Glutamatergic neuron (in vitro differentiated cells): Measurements from ENCODE around the gene ITGB4. TPM values are rescaled to one million over a fixed set of nuclear protein-coding genes. Genes with fewer than 3 reads are reported as not detected.

ENCODE experiments used
- DNase-seq: peaks from one replicate; pipeline ENCODE4 v3.0.0; 2022
- H3K27ac Mint-ChIP-seq: one replicate; pipeline ENCODE4 v1.8.0; 2020; ENCODE audit warnings: mild to moderate bottlenecking, mixed read lengths, inconsistent platforms; ENCODE audit not compliant: unreplicated experiment
- H3K27me3 Mint-ChIP-seq: one replicate; pipeline ENCODE4 v1.8.0; 2020; ENCODE audit warnings: mild to moderate bottlenecking, moderate library complexity, mixed read lengths, inconsistent platforms; ENCODE audit not compliant: unreplicated experiment
- H3K36me3 Mint-ChIP-seq: one replicate; pipeline ENCODE4 v1.8.0; 2020; ENCODE audit warnings: mild to moderate bottlenecking, mixed read lengths, inconsistent platforms; ENCODE audit not compliant: unreplicated experiment
- H3K4me1 Mint-ChIP-seq: one replicate; pipeline ENCODE4 v1.8.0; 2020; ENCODE audit warnings: mild to moderate bottlenecking, low read depth, mixed read lengths, inconsistent platforms; ENCODE audit not compliant: unreplicated experiment
- H3K4me3 Mint-ChIP-seq: one replicate; pipeline ENCODE4 v1.8.0; 2020; ENCODE audit warnings: mild to moderate bottlenecking, mixed read lengths, inconsistent platforms; ENCODE audit not compliant: unreplicated experiment
- H3K9me3 Mint-ChIP-seq: one replicate; pipeline ENCODE4 v1.8.0; 2020; ENCODE audit warnings: mild to moderate bottlenecking, moderate library complexity, mixed read lengths, inconsistent platforms; ENCODE audit not compliant: unreplicated experiment
- CTCF ChIP-seq: fragments of 200-600 bp; sonication (generic); IDR thresholded peaks from one replicate; pipeline ENCODE4 v1.5.0; 2021; ENCODE audit not compliant: partially characterized antibody, unreplicated experiment
- total RNA-seq: library from RNA; stranded (reverse); fragmentation: NEBNext Ultra II Directional; extraction: Animal tissue kit (Norgen Biotek cat#: 25700); gene quantifications from one replicate; pipeline ENCODE4 v1.2.1, GENCODE V29; 2021; ENCODE audit not compliant: unreplicated experiment

Gene ITGB4
- total RNA-seq, 1 donor from 2014 or later = not detected

DNA sequence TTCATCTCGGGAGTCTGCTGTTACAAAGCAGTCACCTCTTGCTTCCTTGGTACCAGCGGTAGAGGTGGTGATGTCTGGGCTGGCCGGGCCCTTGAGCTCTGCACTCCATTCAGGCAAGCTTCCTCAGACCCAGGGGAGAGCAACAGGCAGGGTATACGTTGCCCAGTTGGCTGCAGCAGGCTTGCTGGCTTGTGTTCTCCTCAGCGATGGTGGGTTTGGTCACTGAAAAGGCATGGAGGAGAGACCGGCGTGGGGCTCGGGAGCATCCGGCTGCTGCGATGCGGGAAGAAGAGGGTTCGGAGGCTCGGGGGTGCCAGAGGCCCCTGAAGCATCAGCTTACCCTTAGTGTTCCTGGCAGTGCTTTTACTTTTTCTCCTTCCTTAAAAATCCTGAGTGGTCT is 28.3 kb upstream of the ITGB4 start:
- no peak overlapping the region for H3K27ac Mint-ChIP-seq
- peaks cover 5% of the 10 kb centered on the region for H3K27me3 Mint-ChIP-seq
- H3K4me1 Mint-ChIP-seq = peaks cover 30% of the 10 kb centered on the region
- no peak for TF ChIP-seq CTCF
- H3K36me3 Mint-ChIP-seq = no peaks in the 10 kb centered on the region
- H3K4me3 Mint-ChIP-seq = no peak overlapping the region
- no peaks in the 10 kb centered on the region for H3K9me3 Mint-ChIP-seq
- DNase-seq = no peak

DNA sequence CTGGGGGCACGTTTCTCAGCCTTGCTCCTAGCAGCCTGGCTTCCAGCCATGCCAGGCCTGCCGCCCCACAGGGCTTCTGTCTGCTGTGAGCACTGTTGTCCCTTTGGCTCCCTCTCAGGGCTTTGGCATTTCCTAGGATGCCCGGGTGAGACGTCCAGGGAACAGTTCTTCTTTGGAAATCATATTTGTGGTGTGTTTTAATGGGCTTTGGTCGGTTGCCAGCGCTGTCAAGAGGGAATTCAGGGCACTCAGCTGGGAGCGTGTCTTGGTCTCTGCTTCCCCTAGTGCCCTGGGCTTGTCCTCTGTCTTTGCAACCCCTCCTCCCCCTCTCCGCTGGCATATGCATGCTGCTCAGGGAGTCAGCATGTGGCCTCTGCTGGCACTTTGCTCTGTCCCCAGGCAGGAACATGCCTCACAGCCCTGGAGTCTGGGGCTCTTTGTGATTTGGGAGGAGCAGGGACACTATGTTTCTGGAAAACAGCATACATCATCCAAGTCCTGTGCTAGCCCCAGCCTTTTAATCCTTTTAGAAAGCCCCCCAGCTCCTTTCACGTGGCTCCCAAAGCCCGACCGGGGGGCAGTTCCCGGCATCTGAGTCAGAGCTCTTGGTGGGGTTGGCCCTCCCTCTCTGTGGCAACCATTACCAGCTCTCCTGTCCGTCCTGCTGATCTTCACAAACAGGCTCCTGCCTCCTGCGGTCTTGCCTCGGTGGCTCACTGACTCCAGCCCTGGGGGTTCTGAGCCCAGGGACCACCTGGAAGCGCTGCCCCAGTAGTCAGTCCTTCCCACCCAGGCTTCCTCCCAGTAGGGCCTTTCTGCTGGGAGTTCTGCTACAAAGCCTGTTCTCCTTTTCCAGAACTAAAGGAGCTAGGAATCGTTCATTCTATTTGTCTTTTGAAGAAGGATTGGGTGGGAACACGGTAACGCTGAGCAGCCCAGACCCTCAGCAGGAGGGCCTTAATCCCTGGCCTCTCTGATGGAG is 27.5 kb upstream of the ITGB4 start:
- no peak for TF ChIP-seq CTCF
- peak; percentile 30 for DNase-seq
- Mint-ChIP-seq H3K4me1 (peaks cover 30% of the 10 kb centered on the region), H3K27ac (peak overlapping the region; percentile 22), H3K9me3 (no peaks in the 10 kb centered on the region), H3K36me3 (no peaks in the 10 kb centered on the region), H3K27me3 (peaks cover 5% of the 10 kb centered on the region), H3K4me3 (peak overlapping the region; percentile 20)

GRCh38 chr17:75694536-75694935 is 26.7 kb upstream of the ITGB4 start:
- H3K4me1 Mint-ChIP-seq = peaks cover 28% of the 10 kb centered on the region

DNA sequence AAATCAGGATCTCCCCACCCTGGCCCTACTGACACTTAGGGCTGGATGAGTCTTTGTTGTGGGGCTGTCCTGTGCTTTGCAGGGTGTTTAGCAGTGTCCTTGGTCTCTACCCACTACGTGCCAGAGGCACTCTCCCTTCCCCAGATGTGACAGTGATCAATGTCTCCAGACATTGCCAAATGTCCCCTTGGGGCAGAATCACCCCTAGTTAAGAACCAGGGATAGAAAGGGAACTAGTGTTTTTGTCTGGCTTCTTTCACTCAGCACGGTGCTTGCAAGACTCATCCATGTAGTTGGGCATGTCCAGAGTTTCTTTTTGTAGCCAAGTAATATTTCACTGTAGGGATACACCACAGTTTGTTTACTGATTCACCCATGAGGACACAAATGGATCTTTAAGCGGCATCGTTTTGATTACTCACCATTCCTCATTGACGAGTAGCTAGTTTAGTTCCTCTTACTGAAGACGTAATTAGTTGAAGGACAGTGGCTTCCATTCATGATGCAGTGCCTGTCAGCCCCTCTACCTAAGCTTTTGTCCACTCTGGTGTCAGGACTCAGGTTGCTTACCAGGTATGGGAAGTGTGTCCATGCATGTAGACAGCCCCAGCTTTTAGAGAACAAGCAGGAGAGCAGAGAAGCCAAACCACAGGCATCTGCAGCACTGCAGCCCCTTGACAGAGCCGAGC is 26.0 kb upstream of the ITGB4 start:
- Mint-ChIP-seq H3K27ac (peak overlapping the region; percentile 50), H3K4me3 (no peak overlapping the region), H3K27me3 (peaks cover 2% of the 10 kb centered on the region), H3K9me3 (no peaks in the 10 kb centered on the region), H3K4me1 (peaks cover 28% of the 10 kb centered on the region), H3K36me3 (no peaks in the 10 kb centered on the region)
- no peak for DNase-seq
- no peak for TF ChIP-seq CTCF

More at GRCh38 chr17:75694536-75694935, 26.7 kb upstream of the ITGB4 start:
- no peak overlapping the region for H3K4me3 Mint-ChIP-seq
- no peak for TF ChIP-seq CTCF
- no peaks in the 10 kb centered on the region for H3K9me3 Mint-ChIP-seq
- no peak for DNase-seq
- H3K36me3 Mint-ChIP-seq = no peaks in the 10 kb centered on the region
- peaks cover 2% of the 10 kb centered on the region for H3K27me3 Mint-ChIP-seq
- no peak overlapping the region for H3K27ac Mint-ChIP-seq
